Adipose tissue (tissue), 3 donors: ENCODE data around the gene C19orf47. TPM values are rescaled to one million over a fixed set of nuclear protein-coding genes. Genes with fewer than 3 reads are reported as not detected.

Experiments used
- H3K27ac ChIP-seq: one replicate; pipeline ENCODE4 v1.5.1; 2013; ENCODE audit warnings: low read depth, low read length
- WGBS, 3 donors: extraction: QIAGEN DNeasy Blood & Tissue Kit; methylation state at CpG; one replicate each; pipeline ENCODE4 v1.1.7; 2013; 5-methylcytosine and 5-hydroxymethylcytosine counted together
- polyA plus RNA-seq, 3 donors: library from polyadenylated mRNA; stranded (reverse); fragments of 200-250 nt; gene quantifications; one replicate each; pipeline ENCODE4 v1.2.3, GENCODE V29; 2013
- donor health status: healthy with polysubstance abuse.
- donor health status: Bipolar disorder and iron deficiency.
- donor health status: healthy.

Gene C19orf47
- polyA plus RNA-seq, 3 donors: 5.0 to 10.9 (median 8.4) TPM

GRCh38 chr19:40332669-40333068 lies 15.5 kb downstream of the C19orf47 start:
- H3K27ac ChIP-seq: no peak overlapping the region
- 67 to 93% (median 92%) methylated on average over 6 of the region's 6 CpGs for WGBS, 3 donors

- WGBS, 3 donors: 93 to 97% (median 93%) methylated on average over 5 of the region's 5 CpGs
- no peak overlapping the region for H3K27ac ChIP-seq
Measured at GRCh38 chr19:40331052-40331451, 17.1 kb downstream of the C19orf47 start.

- no peak overlapping the region for H3K27ac ChIP-seq
- WGBS, 3 donors: 88 to 95% (median 92%) methylated on average over 13 to 14 of the region's 14 CpGs
Measured at GRCh38 chr19:40326201-40326600, 22.0 kb downstream of the C19orf47 start.

GRCh38 chr19:40323705-40324104 lies 24.5 kb downstream of the C19orf47 start:
- 83 to 94% (median 92%) methylated on average over 13 of the region's 13 CpGs for WGBS, 3 donors
- no peak overlapping the region for H3K27ac ChIP-seq

- no peak overlapping the region for H3K27ac ChIP-seq
- WGBS, 3 donors: 92 to 96% (median 96%) methylated on average over 15 of the region's 15 CpGs
Measured at GRCh38 chr19:40322951-40323615, 25.1 kb downstream of the C19orf47 start.

GRCh38 chr19:40322271-40322610 lies 26.0 kb downstream of the C19orf47 start:
- H3K27ac ChIP-seq: no peak overlapping the region
- 90 to 92% (median 91%) methylated on average over 7 of the region's 7 CpGs for WGBS, 3 donors

GRCh38 chr19:40321566-40322270 lies 26.5 kb downstream of the C19orf47 start:
- WGBS, 3 donors: 88 to 95% (median 92%) methylated on average over 26 to 27 of the region's 27 CpGs
- H3K27ac ChIP-seq: no peak overlapping the region

- no peak overlapping the region for H3K27ac ChIP-seq
- 95 to 97% (median 96%) methylated on average over 18 of the region's 18 CpGs for WGBS, 3 donors
Measured at GRCh38 chr19:40321076-40321475, 27.1 kb downstream of the C19orf47 start.

GRCh38 chr19:40320558-40320935 lies 27.6 kb downstream of the C19orf47 start:
- WGBS, 3 donors: 86 to 92% (median 90%) methylated on average over 7 of the region's 7 CpGs
- no peak overlapping the region for H3K27ac ChIP-seq

- WGBS, 3 donors: 86 to 90% (median 88%) methylated on average over 7 of the region's 7 CpGs
- no peak overlapping the region for H3K27ac ChIP-seq
Measured at GRCh38 chr19:40317338-40317737, 30.9 kb downstream of the C19orf47 start.

GRCh38 chr19:40315812-40316470 lies 32.3 kb downstream of the C19orf47 start:
- no peak overlapping the region for H3K27ac ChIP-seq
- WGBS, 3 donors: 83 to 88% (median 85%) methylated on average over 5 of the region's 5 CpGs

- H3K27ac ChIP-seq: no peak overlapping the region
- WGBS, 3 donors: 57 to 82% (median 72%) methylated on average over 2 of the region's 2 CpGs
Measured at GRCh38 chr19:40314656-40315055, 33.5 kb downstream of the C19orf47 start.

- H3K27ac ChIP-seq: no peak overlapping the region
Measured at GRCh38 chr19:40313229-40313983, 34.8 kb downstream of the C19orf47 start.

GRCh38 chr19:40312533-40312932 lies 35.7 kb downstream of the C19orf47 start:
- H3K27ac ChIP-seq: no peak overlapping the region
- WGBS, 3 donors: 44 to 73% (median 71%) methylated on average over 2 of the region's 2 CpGs

More at GRCh38 chr19:40313229-40313983, 34.8 kb downstream of the C19orf47 start:
- WGBS, 3 donors: 91 to 95% (median 92%) methylated on average over 9 of the region's 9 CpGs

GRCh38 chr19:40309666-40310065 lies 38.5 kb downstream of the C19orf47 start:
- WGBS, 3 donors: 67 to 100% (median 81%) methylated on average over 1 of the region's 1 CpG
- no peak overlapping the region for H3K27ac ChIP-seq

GRCh38 chr19:40305403-40305802 lies 42.8 kb downstream of the C19orf47 start:
- WGBS, 3 donors: 6 to 8% (median 7%) methylated on average over 5 of the region's 5 CpGs
- no peak overlapping the region for H3K27ac ChIP-seq

- WGBS, 3 donors: 57 to 62% (median 61%) methylated on average over 4 of the region's 4 CpGs
- H3K27ac ChIP-seq: no peak overlapping the region
Measured at GRCh38 chr19:40304306-40304705, 43.9 kb downstream of the C19orf47 start.

- WGBS, 3 donors: 73 to 78% (median 76%) methylated on average over 2 of the region's 2 CpGs
- no peak overlapping the region for H3K27ac ChIP-seq
Measured at GRCh38 chr19:40303765-40304164, 44.4 kb downstream of the C19orf47 start.
